ENCODE data around the gene C2orf49. TPM values are rescaled to one million over a fixed set of nuclear protein-coding genes. Genes with fewer than 3 reads are reported as not detected.

Gene C2orf49
- total RNA-seq, 1 experiment from 2014 or later, result 20.0 TPM

- Histone ChIP-seq H3K27ac (ENCODE audit: low read length) (peak overlapping the region; percentile 100), H3K36me3 (ENCODE audit: control insufficient read depth, insufficient read depth, low read length) (peaks cover 53% of the 10 kb centered on the region), H3K27me3 (ENCODE audit: control insufficient read depth, insufficient read depth, low read length) (no peaks in the 10 kb centered on the region), H3K4me3 (ENCODE audit: low read depth in 2 of 2, low read length in 2 of 2) (no peak overlapping the region), H3K4me1 (ENCODE audit: control insufficient read depth, insufficient read depth, low read length) (peaks cover 98% of the 10 kb centered on the region), H3K9me3 (ENCODE audit: control insufficient read depth, insufficient read depth, low read depth, low read length) (no peaks in the 10 kb centered on the region)
- in situ Hi-C loops (cut with HindIII; ENCODE audit: low pct_unique_long_range_greater_than_20kb, low sequenced_read_pairs) (no loop called here), intact Hi-C loops (cut with micrococcal nuclease; ENCODE audit: unreplicated experiment) (no loop called here)
- TF ChIP-seq CTCF (IDR thresholded peaks at IDR 0.05), result no peak
- no peak; the same call in 1 of the 2 replicates for TF ChIP-seq POLR2AphosphoS5 (IDR thresholded peaks at IDR 0.05; ENCODE audit: low read depth, low read length)
- TF ChIP-seq SIN3A (IDR thresholded peaks at IDR 0.05; ENCODE audit: borderline replicate concordance, insufficient read depth, low read depth, low read length), result no peak
- TF ChIP-seq TCF7L2 (IDR thresholded peaks at IDR 0.05; ENCODE audit: low read depth, low read length), result no peak
- TF ChIP-seq REST (IDR thresholded peaks at IDR 0.05; ENCODE audit: insufficient read depth in 1 of 2, low read depth in 2 of 2, low read length in 1 of 2), result no peak
- DNase-seq (ENCODE audit: low read depth, low spot score), result no peak
- TSS peak; percentile 13 for BruUV-seq (replicated peaks)
- ChIA-PET CTCF (no interaction called here), POLR2A (no interaction called here)
- ATAC-seq, result no peak
These were observed 46.3 kb downstream of the C2orf49 start for GRCh38 chr2:105383432-105384166.

GRCh38 chr2:105384216-105384615 lies 46.9 kb downstream of the C2orf49 start:
- no peak for TF ChIP-seq TCF7L2 (IDR thresholded peaks at IDR 0.05; ENCODE audit: low read depth, low read length)
- no peak for TF ChIP-seq CTCF (IDR thresholded peaks at IDR 0.05)
- intact Hi-C loops (cut with micrococcal nuclease; ENCODE audit: unreplicated experiment), result no loop called here
- POLR2A ChIA-PET, result no interaction called here
- H3K36me3 ChIP-seq (ENCODE audit: control insufficient read depth, insufficient read depth, low read length), result peaks cover 53% of the 10 kb centered on the region
- CTCF ChIA-PET, result no interaction called here
- H3K9me3 ChIP-seq (ENCODE audit: control insufficient read depth, insufficient read depth, low read depth, low read length), result no peaks in the 10 kb centered on the region
- no peak overlapping the region for H3K4me3 ChIP-seq (ENCODE audit: low read depth in 2 of 2, low read length in 2 of 2)
- DNase-seq (ENCODE audit: low read depth, low spot score) (no peak), ATAC-seq (no peak)
- peaks cover 98% of the 10 kb centered on the region for H3K4me1 ChIP-seq (ENCODE audit: control insufficient read depth, insufficient read depth, low read length)
- in situ Hi-C loops (cut with HindIII; ENCODE audit: low pct_unique_long_range_greater_than_20kb, low sequenced_read_pairs), result no loop called here
- BruUV-seq (replicated peaks), result no TSS peak
- H3K27ac ChIP-seq (ENCODE audit: low read length), result peak overlapping the region; percentile 100
- H3K27me3 ChIP-seq (ENCODE audit: control insufficient read depth, insufficient read depth, low read length), result no peaks in the 10 kb centered on the region

Data from Panc1 (cell line).